SJSA1 (cell line): Measurements from ENCODE around the gene CLTCL1. TPM values are rescaled to one million over a fixed set of nuclear protein-coding genes. Genes with fewer than 3 reads are reported as not detected.
"Not testable (repeated sequence)": the region's sequence is repeated elsewhere in the genome, so short reads cannot be mapped to it uniquely, and the experiment has no call there.

ENCODE experiments used
- DNase-seq, 2 experiments: peaks; one replicate each; pipeline ENCODE4 v3.0.0-alpha.2; 2015 to 2020; ENCODE audit warnings: low spot score in 2 of 2, low read depth in 1 of 2
- H3K27ac ChIP-seq: fragments of 250-450 bp; sonication (Bioruptor Pico); 2 replicates; pipeline ENCODE4 v1.5.1; 2020; ENCODE audit warnings: mild to moderate bottlenecking, moderate library complexity
- H3K27me3 ChIP-seq: fragments of 250-450 bp; sonication (Bioruptor Pico); replicated peaks from 2 replicates; pipeline ENCODE4 v1.5.1; 2020; ENCODE audit warnings: mild to moderate bottlenecking, moderate library complexity
- H3K36me3 ChIP-seq: fragments of 250-450 bp; sonication (Bioruptor Pico); 2 replicates; pipeline ENCODE4 v1.5.1; 2020; ENCODE audit warnings: mild to moderate bottlenecking
- H3K4me1 ChIP-seq: fragments of 250-450 bp; sonication (Bioruptor Pico); replicated peaks from 2 replicates; pipeline ENCODE4 v1.6.1; 2021; ENCODE audit warnings: mild to moderate bottlenecking
- H3K4me3 ChIP-seq: fragments of 250-450 bp; sonication (Bioruptor Pico); 2 replicates; pipeline ENCODE4 v1.5.1; 2020; ENCODE audit warnings: mild to moderate bottlenecking
- H3K9me3 ChIP-seq: fragments of 250-450 bp; sonication (Bioruptor Pico); replicated peaks from 2 replicates; pipeline ENCODE4 v1.5.1; 2020; ENCODE audit warnings: mild to moderate bottlenecking
- total RNA-seq: library from RNA; depleted of rRNA; stranded (reverse); fragments of >200 nt; shearing (Covaris generic); gene quantifications from 2 replicates; pipeline ENCODE4 v1.2.3, GENCODE V29; 2014; rRNA removed

Gene CLTCL1
- total RNA-seq: 7.3 and 17.1 TPM in 2 replicates

GRCh38 chr22:19291580-19292457, at the start of gene CLTCL1:
CLTCL1 (minus strand) TSS chr22:19291719; CDS start chr22:19291641, 78 bp downstream.
- no peaks in the 10 kb centered on the region for H3K27me3 ChIP-seq
- H3K9me3 ChIP-seq: 0 out of 2 replicates have a peak, but pooled peaks cover 3% of the 10 kb centered on the region
- H3K27ac ChIP-seq: peak within 1 kb of the TSS; percentile 64
- peaks cover 54% of the 10 kb centered on the region for H3K4me1 ChIP-seq
- H3K4me3 ChIP-seq: peak within 1 kb of the TSS; percentile 98
- peak; percentile 81 to 85 for DNase-seq
- H3K36me3 ChIP-seq: peaks cover 13% of the 10 kb centered on the region

GRCh38 chr22:19337137-19337536, 45.6 kb upstream of the CLTCL1 start:
- DNase-seq: no peak
- peaks cover 73% of the 10 kb centered on the region for H3K36me3 ChIP-seq
- H3K27me3 ChIP-seq: no peaks in the 10 kb centered on the region
- peaks cover 8% of the 10 kb centered on the region; the same call in 1 of the 2 replicates for H3K9me3 ChIP-seq
- no peaks in the 10 kb centered on the region for H3K4me1 ChIP-seq
- H3K4me3 ChIP-seq: no peak overlapping the region
- H3K27ac ChIP-seq: no peak overlapping the region

- no peak for DNase-seq
- no peak overlapping the region for H3K4me3 ChIP-seq
- no peaks in the 10 kb centered on the region for H3K4me1 ChIP-seq
- H3K27me3 ChIP-seq: no peaks in the 10 kb centered on the region
- peaks cover 8% of the 10 kb centered on the region; the same call in 1 of the 2 replicates for H3K9me3 ChIP-seq
- peaks cover 74% of the 10 kb centered on the region for H3K36me3 ChIP-seq
- H3K27ac ChIP-seq: no peak overlapping the region
Observed at GRCh38 chr22:19336133-19337075, 44.9 kb upstream of the CLTCL1 start.

GRCh38 chr22:19331975-19332374, 40.5 kb upstream of the CLTCL1 start:
- H3K36me3 ChIP-seq: peaks cover 64% of the 10 kb centered on the region
- 0 out of 2 replicates have a peak, but pooled peaks cover 3% of the 10 kb centered on the region for H3K9me3 ChIP-seq
- H3K4me1 ChIP-seq: no peaks in the 10 kb centered on the region

GRCh38 chr22:19331474-19331873, 40.0 kb upstream of the CLTCL1 start:
- no peaks in the 10 kb centered on the region for H3K27me3 ChIP-seq
- peaks cover 59% of the 10 kb centered on the region for H3K36me3 ChIP-seq
- DNase-seq: no peak
- no peaks in the 10 kb centered on the region for H3K4me1 ChIP-seq
- H3K9me3 ChIP-seq: 0 out of 2 replicates have a peak, but pooled peaks cover 3% of the 10 kb centered on the region
- no peak overlapping the region for H3K4me3 ChIP-seq
- no peak overlapping the region for H3K27ac ChIP-seq

More at GRCh38 chr22:19331975-19332374, 40.5 kb upstream of the CLTCL1 start:
- H3K4me3 ChIP-seq: no peak overlapping the region
- no peak overlapping the region for H3K27ac ChIP-seq
- no peaks in the 10 kb centered on the region for H3K27me3 ChIP-seq
- no peak for DNase-seq

GRCh38 chr22:19330865-19331418, 39.4 kb upstream of the CLTCL1 start:
- H3K27me3 ChIP-seq: no peaks in the 10 kb centered on the region
- H3K4me3 ChIP-seq: no peak overlapping the region
- peaks cover 54% of the 10 kb centered on the region for H3K36me3 ChIP-seq
- H3K27ac ChIP-seq: no peak overlapping the region
- no peaks in the 10 kb centered on the region for H3K9me3 ChIP-seq
- H3K4me1 ChIP-seq: no peaks in the 10 kb centered on the region
- DNase-seq: no peak

- H3K4me1 ChIP-seq, DNase-seq, H3K9me3 ChIP-seq, H3K27me3 ChIP-seq, H3K27ac ChIP-seq, H3K4me3 ChIP-seq: not testable (repeated sequence)
- peaks cover 48% of the 10 kb centered on the region for H3K36me3 ChIP-seq
Observed at GRCh38 chr22:19330205-19330604, 38.7 kb upstream of the CLTCL1 start.

- Histone ChIP-seq H3K4me3 (no peak overlapping the region), H3K36me3 (peaks cover 40% of the 10 kb centered on the region), H3K27ac (no peak overlapping the region), H3K27me3 (no peaks in the 10 kb centered on the region), H3K9me3 (no peaks in the 10 kb centered on the region), H3K4me1 (no peaks in the 10 kb centered on the region)
- no peak for DNase-seq
Observed at GRCh38 chr22:19329454-19329853, 37.9 kb upstream of the CLTCL1 start.

- Histone ChIP-seq H3K9me3 (no peaks in the 10 kb centered on the region), H3K27ac (no peak overlapping the region), H3K4me3 (no peak overlapping the region), H3K36me3 (peaks cover 13% of the 10 kb centered on the region), H3K4me1 (no peaks in the 10 kb centered on the region), H3K27me3 (no peaks in the 10 kb centered on the region)
- no peak for DNase-seq
Observed at GRCh38 chr22:19325296-19325948, 33.9 kb upstream of the CLTCL1 start.

GRCh38 chr22:19323420-19323819, 31.9 kb upstream of the CLTCL1 start:
- H3K27me3 ChIP-seq: not testable (repeated sequence)

GRCh38 chr22:19321757-19322156, 30.2 kb upstream of the CLTCL1 start:
- no peak for DNase-seq
- H3K36me3 ChIP-seq: no peaks in the 10 kb centered on the region
- no peaks in the 10 kb centered on the region for H3K27me3 ChIP-seq
- H3K4me1 ChIP-seq: no peaks in the 10 kb centered on the region
- no peak overlapping the region for H3K27ac ChIP-seq
- no peak overlapping the region for H3K4me3 ChIP-seq
- peaks cover 7% of the 10 kb centered on the region for H3K9me3 ChIP-seq

More at GRCh38 chr22:19323420-19323819, 31.9 kb upstream of the CLTCL1 start:
- not testable (repeated sequence) for H3K4me1 ChIP-seq, H3K27ac ChIP-seq, H3K4me3 ChIP-seq, H3K36me3 ChIP-seq, DNase-seq, H3K9me3 ChIP-seq

GRCh38 chr22:19320136-19320535, 28.6 kb upstream of the CLTCL1 start:
- not testable (repeated sequence) for H3K36me3 ChIP-seq, H3K27me3 ChIP-seq, H3K27ac ChIP-seq, DNase-seq, H3K4me3 ChIP-seq, H3K4me1 ChIP-seq
- H3K9me3 ChIP-seq: peaks cover 17% of the 10 kb centered on the region

GRCh38 chr22:19319281-19319680, 27.8 kb upstream of the CLTCL1 start:
- no peaks in the 10 kb centered on the region for H3K4me1 ChIP-seq

More at GRCh38 chr22:19319281-19319680, 27.8 kb upstream of the CLTCL1 start:
- no peak overlapping the region for H3K27ac ChIP-seq
- no peaks in the 10 kb centered on the region for H3K36me3 ChIP-seq
- H3K27me3 ChIP-seq: no peaks in the 10 kb centered on the region
- DNase-seq: no peak
- no peak overlapping the region for H3K4me3 ChIP-seq
- H3K9me3 ChIP-seq: peaks cover 17% of the 10 kb centered on the region
